Gastrocnemius medialis (tissue), 4 donors: ENCODE measurements around the gene DEPP1.

ENCODE experiments used
- CTCF ChIP-seq, 5 experiments: fragments of 450-650 bp in 3 of 5; fragments of 200-600 bp in 2 of 5; sonication (generic) in 2 of 5; IDR thresholded peaks in 4 of 5; conservative IDR thresholded peaks in 1 of 5; 1 replicate in 4 of 5; 2 replicates in 1 of 5; pipeline ENCODE4 v1.5.1; 2016 to 2019; ENCODE audit warnings: antibody characterized with exemption in 5 of 5, mild to moderate bottlenecking in 3 of 5, moderate library complexity in 3 of 5
- POLR2A ChIP-seq, 2 donors: fragments of 450-650 bp; IDR thresholded peaks; one replicate each; pipeline ENCODE4 v1.6.1; 2017; ENCODE audit warnings: antibody characterized with exemption in 2 of 2, mild to moderate bottlenecking in 2 of 2, moderate library complexity in 2 of 2

- TF ChIP-seq POLR2A (IDR thresholded peaks at IDR 0.05): no peak
- TF ChIP-seq CTCF (IDR thresholded peaks at IDR 0.05 in 4 of 5, conservative IDR thresholded peaks at IDR 0.05 in 1 of 5): no peak
Observed at GRCh38 chr10:44955413-44956070, 23.1 kb downstream of the DEPP1 start.
